Mononuclear cell (primary cell): ENCODE results near the gene CYGB. TPM values are rescaled to one million over a fixed set of nuclear protein-coding genes. Genes with fewer than 3 reads are reported as not detected.
"Not testable (repeated sequence)": the region's sequence is repeated elsewhere in the genome, so short reads cannot be mapped to it uniquely, and the experiment has no call there.

ENCODE experiments used
- H3K27me3 ChIP-seq: 2 replicates; pipeline ENCODE4 v1.6.0; 2011; ENCODE audit warnings: low read length, control low read depth; ENCODE audit not compliant: insufficient read depth
- H3K4me1 ChIP-seq: 2 replicates; pipeline ENCODE4 v1.5.1; 2011; ENCODE audit warnings: mild to moderate bottlenecking, low read length, control low read depth; ENCODE audit not compliant: insufficient read depth
- H3K4me3 ChIP-seq: 2 replicates; pipeline ENCODE4 v1.5.1; 2011; ENCODE audit warnings: mild to moderate bottlenecking, low read length, moderate library complexity
- H3K9me3 ChIP-seq: 2 replicates; pipeline ENCODE4 v1.5.1; 2011; ENCODE audit warnings: low read depth, mild to moderate bottlenecking, control low read depth, low read length
- total RNA-seq: library from RNA; depleted of rRNA; stranded (reverse); fragments of >200 nt; gene quantifications from one replicate; pipeline ENCODE4 v1.2.3, GENCODE V29; 2012

The CYGB gene
- total RNA-seq, 1 donor = 0.21 TPM

DNA sequence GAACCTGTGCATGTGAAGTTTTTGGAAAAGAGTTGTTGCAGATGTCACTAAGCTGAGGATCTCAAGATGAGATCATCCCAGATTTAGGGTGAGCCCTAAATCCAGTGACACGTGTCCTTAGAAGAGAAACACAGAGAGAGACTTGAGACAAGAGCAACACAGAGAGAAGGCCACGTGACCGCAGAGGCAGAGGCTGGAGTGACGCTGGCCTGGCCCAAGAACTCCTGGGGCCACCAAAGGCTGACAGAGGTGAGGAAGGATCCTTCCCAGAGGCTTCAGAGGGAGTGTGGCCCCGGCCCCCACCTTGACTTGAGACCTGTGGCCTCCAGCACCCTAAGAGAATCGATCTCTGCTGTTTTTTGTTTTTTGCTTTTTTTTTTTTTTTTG, 24.2 kb downstream of the CYGB start:
- Histone ChIP-seq H3K27me3 (no peaks in the 10 kb centered on the region), H3K4me3 (no peak overlapping the region), H3K9me3 (no peaks in the 10 kb centered on the region), H3K4me1 (peaks cover 56% of the 10 kb centered on the region)

DNA sequence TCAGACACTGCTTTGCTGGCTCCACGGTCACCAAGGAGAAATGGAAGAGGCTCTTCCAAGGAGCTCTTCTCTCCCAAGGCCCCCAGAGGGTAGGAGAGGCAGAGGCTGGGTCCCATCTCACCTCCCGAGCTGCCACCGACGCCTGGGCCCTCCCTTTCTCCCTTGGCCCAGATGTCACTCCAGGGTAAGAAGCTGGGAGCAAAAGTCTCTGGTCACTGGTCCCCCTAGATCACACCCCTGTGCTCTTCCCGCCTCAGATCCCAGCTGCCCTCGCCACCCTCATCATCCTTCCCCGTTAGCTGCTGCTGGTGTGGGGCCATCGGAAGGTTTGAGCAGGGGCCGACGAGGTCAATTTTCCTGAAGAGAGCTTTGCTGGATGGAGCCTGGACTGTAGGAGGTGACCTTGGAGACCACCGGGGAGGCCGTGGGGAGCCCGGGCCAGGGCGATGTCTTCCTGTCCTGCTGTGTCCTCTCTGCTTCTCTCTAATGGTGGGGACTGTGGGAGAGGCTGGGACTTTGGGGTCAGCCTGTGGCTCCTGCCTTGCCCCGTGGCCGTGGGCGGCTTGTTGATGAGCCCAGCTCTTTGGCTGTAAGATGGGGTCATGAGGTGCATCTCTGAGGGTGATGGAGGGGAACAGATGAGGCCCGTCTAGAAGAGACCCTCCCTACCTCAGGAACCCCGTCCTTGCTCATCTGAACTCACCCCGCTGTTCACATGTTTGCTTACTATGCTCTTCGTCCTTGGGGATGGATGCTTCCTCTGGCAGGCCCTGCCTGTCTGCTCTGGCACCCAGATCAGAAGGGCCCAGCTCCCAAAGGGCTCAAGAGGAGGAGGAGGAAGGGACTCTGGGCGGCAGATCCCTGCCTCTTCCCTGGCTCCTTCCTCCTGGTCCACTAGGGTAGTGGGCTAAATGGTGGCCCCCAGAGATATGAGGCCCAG, 24.9 kb downstream of the CYGB start:
- H3K9me3 ChIP-seq = no peaks in the 10 kb centered on the region
- H3K4me3 ChIP-seq = no peak overlapping the region
- H3K27me3 ChIP-seq = no peaks in the 10 kb centered on the region
- peaks cover 56% of the 10 kb centered on the region for H3K4me1 ChIP-seq

DNA sequence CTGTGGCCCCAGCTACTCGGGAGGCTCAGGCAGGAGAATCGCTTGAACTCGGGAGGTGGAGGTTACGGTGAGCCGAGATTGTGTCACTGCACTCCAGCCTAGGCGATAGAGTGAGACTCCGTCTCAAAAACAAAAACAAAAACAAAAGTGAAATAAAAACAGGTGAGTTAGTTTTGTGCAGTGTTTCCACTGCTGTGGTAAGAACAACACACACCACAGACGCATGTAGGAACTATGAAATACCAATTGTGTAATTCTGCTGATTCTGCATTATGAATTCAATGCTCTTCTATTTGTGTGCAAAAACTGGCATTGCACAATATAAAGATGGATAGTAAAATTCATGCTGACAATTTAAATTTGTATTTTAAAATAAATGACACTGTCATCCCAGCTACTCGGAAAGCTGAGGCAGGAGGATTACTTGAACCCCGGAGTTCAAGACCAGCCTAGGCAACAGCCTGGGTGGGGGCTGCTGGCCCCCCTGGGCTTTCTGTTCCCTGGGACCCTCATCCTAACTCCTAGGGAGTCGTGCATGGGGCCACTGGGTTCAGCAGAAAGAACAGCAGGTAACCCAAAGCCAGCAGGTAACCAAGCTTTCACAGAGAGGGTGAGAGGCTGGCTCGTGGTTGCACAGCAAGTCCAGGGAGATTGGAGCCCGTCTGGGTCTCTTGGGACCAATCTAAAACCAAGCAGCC, 25.7 kb downstream of the CYGB start:
- H3K4me1 ChIP-seq = peaks cover 52% of the 10 kb centered on the region
- no peaks in the 10 kb centered on the region for H3K27me3 ChIP-seq
- no peak overlapping the region for H3K4me3 ChIP-seq
- H3K9me3 ChIP-seq = no peaks in the 10 kb centered on the region

DNA sequence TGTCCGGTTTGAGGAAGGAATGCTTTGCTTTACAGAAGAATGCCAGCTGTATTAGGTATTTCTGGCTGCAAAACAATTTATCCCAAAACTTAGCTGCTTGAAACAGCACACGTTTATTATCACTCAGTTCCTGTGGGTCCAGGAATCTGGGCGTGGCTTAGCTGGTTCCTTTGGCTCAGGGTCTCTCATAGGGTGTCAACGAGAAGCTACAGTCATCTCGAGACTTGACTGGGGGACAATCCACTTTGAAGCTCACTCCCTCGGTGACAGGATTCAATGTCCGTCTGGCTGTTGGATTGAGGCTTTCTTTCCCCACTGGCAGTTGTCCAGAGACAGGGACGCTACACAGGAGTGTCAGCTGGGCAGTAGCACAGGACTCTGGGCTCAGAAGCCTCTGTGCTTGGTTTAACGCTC, 26.7 kb downstream of the CYGB start:
- no peaks in the 10 kb centered on the region for H3K27me3 ChIP-seq
- no peak overlapping the region for H3K4me3 ChIP-seq
- H3K9me3 ChIP-seq = no peaks in the 10 kb centered on the region
- peaks cover 52% of the 10 kb centered on the region for H3K4me1 ChIP-seq

DNA sequence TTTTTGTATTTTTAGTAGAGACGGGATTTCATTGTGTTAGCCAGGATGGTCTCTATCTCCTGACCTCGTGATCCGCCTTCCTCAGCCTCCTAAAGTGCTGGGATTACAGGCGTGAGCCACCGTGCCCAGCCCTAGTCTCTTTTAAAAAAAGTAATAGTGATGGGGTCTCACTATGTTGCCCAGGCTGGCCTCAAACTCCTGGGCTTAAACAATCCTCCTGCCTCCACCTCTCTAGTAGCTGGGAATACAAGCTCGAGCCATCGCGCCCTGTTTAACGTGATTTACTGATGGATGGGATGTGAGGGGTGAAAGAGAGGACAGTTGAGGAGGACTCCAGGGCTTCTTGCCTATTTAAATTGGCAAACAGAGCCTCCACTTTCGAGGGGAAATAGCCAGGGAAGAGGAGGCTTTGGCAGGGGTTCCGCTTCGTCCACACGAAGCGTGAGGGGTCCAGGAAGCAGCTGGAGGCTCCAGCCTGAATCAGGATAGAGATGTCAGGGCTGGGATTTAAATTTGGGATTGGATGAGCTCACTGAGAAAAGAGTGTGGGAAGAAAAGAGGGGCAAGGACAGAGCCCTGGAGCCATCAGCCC, 28.9 kb downstream of the CYGB start:
- peaks cover 43% of the 10 kb centered on the region for H3K4me1 ChIP-seq
- not testable (repeated sequence) for H3K27me3 ChIP-seq, H3K9me3 ChIP-seq, H3K4me3 ChIP-seq

DNA sequence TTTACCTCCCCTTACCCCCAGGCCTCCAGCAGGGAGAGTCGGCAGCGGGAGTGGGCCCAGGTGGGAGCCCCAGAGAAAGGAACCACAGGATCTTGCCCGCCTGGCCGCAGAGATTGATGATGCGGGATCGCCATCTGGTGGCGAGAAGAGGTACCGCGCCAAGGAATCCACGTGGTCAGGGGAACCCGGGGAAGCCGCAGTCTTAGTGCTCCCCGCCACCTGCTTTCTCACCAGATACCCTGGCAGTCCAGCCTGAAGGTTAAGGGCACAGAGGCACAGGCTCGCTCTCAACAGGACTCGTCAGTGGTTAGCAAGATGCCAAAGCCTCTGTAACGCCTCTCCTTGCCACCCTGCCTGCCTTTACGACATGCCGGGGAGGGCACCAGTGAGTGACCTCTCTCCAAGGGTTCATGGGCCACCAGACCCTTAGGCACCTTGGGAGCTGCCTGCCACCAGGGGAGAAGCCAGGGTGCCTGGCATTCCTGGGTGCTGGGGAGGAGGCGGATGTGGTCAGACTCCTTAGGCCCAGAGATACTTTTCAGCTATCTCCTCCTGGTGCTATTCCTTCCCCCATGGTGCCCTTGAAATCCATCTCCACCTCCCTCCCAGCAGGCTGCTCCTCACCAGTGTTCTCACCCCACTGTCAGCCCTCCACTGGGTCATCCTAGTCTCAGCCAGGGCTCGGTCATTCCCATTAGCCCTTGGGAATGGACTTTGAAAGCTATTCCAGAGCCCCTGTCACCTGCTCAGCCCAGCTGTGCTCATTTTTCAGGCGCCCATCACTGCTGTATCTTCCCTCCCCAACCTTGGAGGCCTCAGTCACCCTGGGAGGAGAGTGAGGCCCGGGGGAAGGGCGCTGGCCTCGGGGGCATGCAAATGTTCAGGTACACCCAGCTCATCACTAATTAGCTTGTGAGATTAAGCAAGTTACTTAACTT, 30.8 kb downstream of the CYGB start:
- Histone ChIP-seq H3K27me3 (no peaks in the 10 kb centered on the region), H3K4me3 (no peak overlapping the region), H3K9me3 (no peaks in the 10 kb centered on the region), H3K4me1 (peaks cover 52% of the 10 kb centered on the region)

DNA sequence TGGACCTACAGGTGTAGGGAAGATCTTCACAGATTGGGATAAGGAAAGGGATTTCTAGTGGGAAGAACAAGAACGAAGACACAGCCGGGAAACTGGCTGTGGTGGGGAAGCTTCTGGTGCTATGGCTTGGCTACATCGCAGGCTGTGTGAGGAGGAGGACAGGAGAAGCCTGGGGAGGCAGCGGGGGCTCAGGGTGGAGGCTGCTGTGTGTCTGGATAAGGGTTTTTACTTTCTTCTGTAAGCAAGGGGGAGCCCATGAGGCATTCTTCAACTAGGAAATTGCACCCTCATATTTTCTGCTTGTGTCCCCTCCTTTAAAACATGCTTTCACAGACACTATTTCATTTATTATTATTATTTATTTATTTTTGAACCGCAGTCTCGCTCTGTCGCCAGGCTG, 33.4 kb downstream of the CYGB start:
- peaks cover 59% of the 10 kb centered on the region for H3K4me1 ChIP-seq
- H3K27me3 ChIP-seq = no peaks in the 10 kb centered on the region
- no peak overlapping the region for H3K4me3 ChIP-seq
- no peaks in the 10 kb centered on the region for H3K9me3 ChIP-seq

DNA sequence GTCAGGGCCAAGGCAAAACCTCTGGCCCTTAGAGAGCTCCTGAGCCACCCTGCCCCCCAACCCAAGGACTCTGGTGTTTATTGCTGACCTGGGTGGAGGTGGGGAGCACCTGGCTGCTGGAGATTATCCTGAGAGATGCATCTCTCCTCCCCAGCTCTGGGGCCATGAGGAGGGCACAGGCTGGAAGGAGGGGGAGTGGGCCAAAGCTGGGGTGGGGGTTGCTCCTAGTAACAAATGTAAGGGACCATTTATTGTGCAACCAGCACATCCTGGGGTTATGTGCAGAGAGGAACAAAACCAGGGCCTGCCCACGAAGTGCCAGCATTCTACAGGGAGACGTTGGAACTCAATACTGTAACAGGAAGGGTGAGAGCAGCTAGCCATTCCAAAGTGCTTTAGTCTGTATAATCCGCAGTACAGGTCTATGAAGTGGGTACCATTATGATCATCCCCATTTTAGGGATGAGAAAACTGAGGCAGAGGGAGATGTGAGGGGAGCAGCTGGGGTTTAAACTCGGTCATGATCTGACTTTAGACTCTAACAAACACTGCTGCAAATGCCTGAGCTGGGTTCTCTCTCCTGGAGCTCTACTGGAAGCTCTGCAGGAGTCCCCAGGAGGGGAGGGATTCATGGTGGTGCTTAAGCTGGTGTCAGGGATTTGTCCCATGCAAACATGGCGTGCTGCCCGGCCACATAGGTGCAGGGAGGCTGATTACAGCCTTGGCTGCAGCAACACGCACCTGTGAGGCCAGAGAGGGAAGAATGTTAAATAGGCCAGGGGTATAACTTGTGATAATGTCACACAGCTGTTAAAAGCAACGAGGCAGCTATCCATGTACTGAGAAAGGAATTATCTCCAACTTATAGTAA, 34.9 kb downstream of the CYGB start:
- no peaks in the 10 kb centered on the region for H3K9me3 ChIP-seq
- H3K27me3 ChIP-seq = no peaks in the 10 kb centered on the region
- no peak overlapping the region for H3K4me3 ChIP-seq
- H3K4me1 ChIP-seq = peaks cover 74% of the 10 kb centered on the region

DNA sequence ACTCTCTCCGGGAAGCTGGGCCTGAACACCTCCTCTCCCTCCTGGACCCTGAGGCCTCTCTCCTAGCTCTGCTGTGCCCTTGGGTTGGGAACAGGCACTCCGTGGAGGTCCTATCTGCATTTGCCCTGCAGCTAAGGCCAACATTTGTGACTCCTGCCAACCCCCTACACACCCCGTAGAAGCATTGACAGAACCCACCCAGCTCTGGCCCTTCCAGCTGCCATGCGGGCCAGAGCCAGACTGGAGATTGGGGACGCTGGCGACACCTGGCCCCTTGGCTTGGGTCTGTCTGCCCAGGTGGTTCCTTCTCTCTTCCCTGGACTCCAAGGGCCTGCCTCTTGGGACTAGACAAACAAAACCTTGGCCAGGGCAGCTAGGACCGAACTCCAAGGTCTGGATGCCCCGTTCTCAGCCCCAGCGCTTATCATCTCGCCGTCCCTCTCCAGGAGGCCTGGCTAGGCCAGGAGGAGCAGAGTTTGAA, 35.6 kb downstream of the CYGB start:
- H3K9me3 ChIP-seq = no peaks in the 10 kb centered on the region
- H3K27me3 ChIP-seq = no peaks in the 10 kb centered on the region
- H3K4me3 ChIP-seq = no peak overlapping the region
- peaks cover 81% of the 10 kb centered on the region for H3K4me1 ChIP-seq

DNA sequence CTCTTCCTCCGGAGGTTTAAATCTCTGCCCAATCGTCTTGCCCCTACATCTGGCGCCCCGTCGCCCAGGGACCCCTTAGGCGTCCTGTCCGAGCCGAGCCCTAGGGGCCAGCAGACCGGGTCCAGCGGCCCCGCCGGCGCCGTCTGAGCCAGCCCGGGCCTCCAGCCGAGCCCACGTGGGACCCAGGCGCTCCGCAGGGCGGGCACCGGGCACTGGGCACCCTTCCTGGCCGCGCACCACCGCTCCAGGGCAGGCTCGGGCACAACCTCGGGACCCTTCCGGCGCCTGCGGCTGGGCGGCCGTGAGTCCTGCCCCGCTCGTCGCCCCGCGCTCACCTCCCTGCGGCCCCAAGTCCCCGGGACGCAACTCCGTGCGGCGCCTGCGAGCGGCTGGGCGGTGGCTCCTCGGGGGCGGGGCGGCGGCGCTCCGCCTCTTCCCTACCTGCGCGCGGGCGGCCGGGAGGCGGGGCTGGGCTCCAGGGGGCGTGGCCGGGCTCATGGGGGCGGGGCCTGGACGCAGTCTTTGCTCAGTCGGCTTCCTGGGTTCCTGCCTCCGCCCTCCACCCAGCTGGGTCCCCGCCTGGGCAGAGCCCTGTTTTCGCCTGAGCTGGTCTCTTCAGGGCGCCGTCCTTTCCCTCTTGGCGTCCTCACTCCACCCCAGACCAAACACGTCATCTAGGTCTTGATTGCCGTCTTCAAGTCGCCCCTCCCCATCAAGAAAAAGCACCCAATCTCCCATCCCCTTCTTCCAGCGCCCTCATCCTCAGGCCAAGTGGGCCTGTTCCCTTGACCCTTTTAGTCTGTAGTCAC, 36.3 kb downstream of the CYGB start, which contains the start of gene RHBDF2:
Gene RHBDF2, minus strand, starts transcription at position 406 of the 809 bp plus-strand sequence. CDS start 19,899 bp downstream, outside the sequence.
- H3K4me3 ChIP-seq = peak within 1 kb of the TSS; percentile 93
- peaks cover 81% of the 10 kb centered on the region for H3K4me1 ChIP-seq
- no peaks in the 10 kb centered on the region for H3K9me3 ChIP-seq
- no peaks in the 10 kb centered on the region for H3K27me3 ChIP-seq

DNA sequence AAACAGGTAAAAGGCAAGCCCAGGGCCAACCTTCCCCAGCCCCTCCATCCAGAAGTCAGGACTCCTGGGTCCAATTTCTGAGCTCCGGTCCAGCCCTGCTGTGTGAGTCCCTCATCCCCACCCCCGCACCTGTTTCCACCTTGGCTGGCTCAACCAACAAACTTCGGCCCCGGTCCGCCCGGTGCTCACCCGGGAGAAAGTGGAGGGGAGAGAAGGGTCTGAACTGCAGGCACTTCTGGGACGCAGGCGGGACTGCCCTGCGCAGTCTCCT, 36.8 kb downstream of the CYGB start:
- Histone ChIP-seq H3K27me3 (no peaks in the 10 kb centered on the region), H3K9me3 (no peaks in the 10 kb centered on the region), H3K4me1 (peaks cover 82% of the 10 kb centered on the region), H3K4me3 (peak overlapping the region; percentile 93)

DNA sequence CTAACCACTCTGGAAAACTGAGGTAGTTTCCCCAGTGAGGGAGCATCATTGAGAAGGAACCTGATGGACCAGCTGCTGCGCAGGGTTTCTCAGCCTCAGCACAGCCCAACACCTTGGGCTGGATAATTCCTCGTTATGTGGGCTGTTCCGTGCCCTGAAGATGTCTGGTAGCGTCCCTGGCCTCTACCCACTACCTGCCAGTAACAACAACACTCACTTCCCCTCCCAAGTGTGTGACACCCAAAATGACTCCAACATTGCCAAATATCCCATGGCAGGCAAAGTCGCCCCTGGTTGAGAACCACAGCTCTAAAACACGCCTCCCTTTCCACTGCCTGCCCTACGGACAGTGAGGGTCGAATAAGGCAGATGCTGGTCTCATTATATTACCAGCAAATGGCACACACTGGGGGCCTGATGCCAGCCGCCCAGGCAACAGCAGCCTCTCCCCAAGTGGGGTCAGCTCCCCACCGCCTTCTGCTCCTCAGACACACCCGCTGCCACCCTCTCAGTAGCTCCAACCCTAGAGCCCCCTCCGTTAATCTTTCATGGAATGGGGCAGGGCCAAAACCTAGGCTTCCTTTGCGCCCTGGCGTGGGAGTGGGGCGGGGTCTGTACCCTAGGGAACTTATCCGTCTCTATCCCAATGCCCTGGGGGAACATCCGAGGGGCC, 37.3 kb downstream of the CYGB start:
- Histone ChIP-seq H3K27me3 (no peaks in the 10 kb centered on the region), H3K4me3 (peak overlapping the region; percentile 93), H3K9me3 (no peaks in the 10 kb centered on the region), H3K4me1 (peaks cover 86% of the 10 kb centered on the region)

DNA sequence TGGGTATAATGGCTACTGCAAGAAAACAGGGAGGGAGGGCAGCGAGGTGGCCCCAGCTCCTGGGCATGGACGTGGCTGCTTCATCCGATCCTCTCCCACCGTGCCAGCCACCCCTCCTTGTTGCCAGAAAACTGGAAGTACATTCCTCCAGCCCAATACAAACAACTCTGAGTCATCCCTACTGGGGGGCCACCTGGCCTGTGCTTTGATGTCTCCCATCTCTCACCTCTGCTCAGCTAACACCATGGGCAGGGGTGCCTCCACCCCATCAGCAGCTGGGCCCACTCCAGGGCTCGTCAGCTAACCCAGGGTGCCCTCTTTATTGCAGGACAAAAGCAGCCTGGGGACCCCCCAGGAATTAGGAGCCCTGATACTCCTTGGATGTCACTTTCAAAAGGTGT, 38.2 kb downstream of the CYGB start:
- H3K4me3 ChIP-seq = peak overlapping the region; percentile 93
- H3K4me1 ChIP-seq = peaks cover 91% of the 10 kb centered on the region
- H3K27me3 ChIP-seq = no peaks in the 10 kb centered on the region
- no peaks in the 10 kb centered on the region for H3K9me3 ChIP-seq
